Activated naive CD8-positive, alpha-beta T cell treated with anti-CD3 and anti-CD28 coated beads, Interleukin-2, amount 10 ng/mL, durations not matched to agents 7 days and 5 days (primary cell): Measurements from ENCODE around the gene PCDHGC4. TPM values are rescaled to one million over a fixed set of nuclear protein-coding genes. Genes with fewer than 3 reads are reported as not detected.

Experiments used
- ATAC-seq: fragments of 150-1000 bp; cut with Tn5 transposase; one replicate; pipeline ENCODE4 v1.10.0; 2021; ENCODE audit warnings: low read depth, moderate library complexity
- POLR2A ChIA-PET: fragments of 350-600 bp; sonication (Branson Sonifier 250); formaldehyde crosslinking; loops from one replicate; lab custom pipeline; 2021; ENCODE audit warnings: antibody characterized with exemption; lab: Charles Lee
- DNase-seq: peaks from one replicate; pipeline ENCODE4 v3.0.0; 2021
- H3K27ac Mint-ChIP-seq: one replicate; pipeline ENCODE4 v1.8.0; 2022; ENCODE audit warnings: mild to moderate bottlenecking, mixed read lengths
- H3K27me3 Mint-ChIP-seq: one replicate; pipeline ENCODE4 v1.8.0; 2022; ENCODE audit warnings: mild to moderate bottlenecking, moderate library complexity, mixed read lengths
- H3K36me3 Mint-ChIP-seq: one replicate; pipeline ENCODE4 v1.8.0; 2021; ENCODE audit warnings: mild to moderate bottlenecking, mixed read lengths
- H3K4me1 Mint-ChIP-seq: one replicate; pipeline ENCODE4 v1.8.0; 2021; ENCODE audit warnings: mixed read lengths
- H3K4me3 Mint-ChIP-seq: one replicate; pipeline ENCODE4 v1.8.0; 2022; ENCODE audit warnings: mild to moderate bottlenecking, moderate library complexity, mixed read lengths
- H3K9me3 Mint-ChIP-seq: one replicate; pipeline ENCODE4 v1.8.0; 2021; ENCODE audit warnings: mixed read lengths
- total RNA-seq, 2 experiments: library from RNA; stranded (reverse); gene quantifications; one replicate each; pipeline ENCODE4 v1.2.3, GENCODE V29; 2021

The PCDHGC4 gene
- total RNA-seq, 2 experiments from 2014 or later, result not detected

DNA sequence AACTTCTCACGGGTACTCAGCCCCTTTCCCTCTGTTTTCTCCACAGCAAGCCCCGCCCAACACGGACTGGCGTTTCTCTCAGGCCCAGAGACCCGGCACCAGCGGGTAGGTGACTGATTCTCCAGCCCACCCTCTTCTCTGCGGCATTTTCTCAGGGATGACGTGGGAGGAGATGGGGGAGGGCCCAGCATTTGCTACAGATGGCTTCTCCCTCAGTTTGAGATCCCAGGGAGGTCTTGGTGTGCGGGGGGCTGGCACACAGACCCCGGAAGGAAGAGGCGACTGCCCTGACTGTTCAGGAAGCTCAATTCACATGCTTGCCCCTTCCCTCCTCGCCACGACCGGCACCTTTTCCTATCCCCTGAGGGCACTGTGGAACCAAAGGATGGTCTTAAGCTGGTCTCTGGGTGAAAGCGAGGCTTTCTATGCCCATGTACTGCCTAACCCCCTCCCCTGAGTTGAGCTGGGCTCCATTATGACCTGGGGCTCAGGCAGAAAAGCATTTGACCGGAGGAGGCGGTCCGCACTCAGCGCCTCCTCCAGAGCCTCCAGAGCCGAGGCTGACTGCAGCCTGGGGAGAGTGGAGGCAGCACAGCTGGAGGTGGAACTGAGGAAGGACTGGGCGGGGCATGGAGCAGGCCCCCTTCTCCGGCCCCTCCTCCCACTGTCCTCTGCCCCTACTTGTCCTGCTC, 10.1 kb downstream of the PCDHGC4 start:
- H3K27me3 Mint-ChIP-seq, result peaks cover 57% of the 10 kb centered on the region
- no peaks in the 10 kb centered on the region for H3K9me3 Mint-ChIP-seq
- no peaks in the 10 kb centered on the region for H3K36me3 Mint-ChIP-seq
- DNase-seq (no peak), ATAC-seq (no peak)
- peaks cover 4% of the 10 kb centered on the region for H3K4me1 Mint-ChIP-seq
- H3K27ac Mint-ChIP-seq, result no peak overlapping the region
- POLR2A ChIA-PET, result no interaction called here
- H3K4me3 Mint-ChIP-seq, result no peak overlapping the region

DNA sequence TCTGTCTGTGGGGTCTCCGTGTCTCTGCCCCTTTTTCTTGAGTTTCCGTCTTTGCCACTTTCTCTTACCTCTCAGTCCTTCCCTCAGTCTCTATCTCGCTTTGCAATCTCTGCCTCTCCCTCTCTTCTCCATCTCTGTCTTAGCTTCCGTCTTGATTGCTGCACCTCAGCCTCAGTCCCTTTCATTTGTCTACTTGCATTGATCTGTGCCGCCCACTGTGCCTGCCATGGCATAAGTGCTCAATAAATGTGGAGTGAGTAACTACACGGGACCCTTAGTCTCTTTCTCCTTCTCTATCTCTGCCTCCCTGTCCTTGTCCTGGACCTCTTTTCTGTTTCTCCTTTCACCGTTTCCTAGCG, 10.6 kb downstream of the PCDHGC4 start:
- DNase-seq, result no peak
- peaks cover 55% of the 10 kb centered on the region for H3K27me3 Mint-ChIP-seq
- H3K27ac Mint-ChIP-seq, result no peak overlapping the region
- no peak overlapping the region for H3K4me3 Mint-ChIP-seq
- no peaks in the 10 kb centered on the region for H3K36me3 Mint-ChIP-seq
- H3K4me1 Mint-ChIP-seq, result peaks cover 4% of the 10 kb centered on the region
- ATAC-seq, result no peak
- no peaks in the 10 kb centered on the region for H3K9me3 Mint-ChIP-seq
- POLR2A ChIA-PET, result no interaction called here

DNA sequence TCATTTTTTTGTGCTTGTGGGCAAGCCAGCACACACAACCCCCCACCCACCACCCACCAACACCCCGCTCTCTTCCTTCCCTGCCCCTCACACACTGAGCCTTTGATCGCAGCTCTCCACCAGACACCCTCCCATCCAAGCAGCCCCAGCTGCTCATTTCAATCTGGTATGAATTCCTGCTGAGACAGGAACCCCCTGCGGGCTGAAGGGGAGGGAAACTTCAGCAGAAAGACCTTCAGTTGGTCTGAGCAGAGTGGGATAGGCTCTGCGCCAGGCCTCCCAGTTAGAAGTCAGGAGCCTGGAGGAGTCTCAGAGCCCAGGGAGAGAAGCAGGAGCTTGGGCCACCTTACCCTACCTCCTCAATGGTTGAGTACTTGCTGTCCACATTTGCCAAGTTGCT, 11.2 kb downstream of the PCDHGC4 start:
- POLR2A ChIA-PET, result no interaction called here
- no peak overlapping the region for H3K4me3 Mint-ChIP-seq

DNA sequence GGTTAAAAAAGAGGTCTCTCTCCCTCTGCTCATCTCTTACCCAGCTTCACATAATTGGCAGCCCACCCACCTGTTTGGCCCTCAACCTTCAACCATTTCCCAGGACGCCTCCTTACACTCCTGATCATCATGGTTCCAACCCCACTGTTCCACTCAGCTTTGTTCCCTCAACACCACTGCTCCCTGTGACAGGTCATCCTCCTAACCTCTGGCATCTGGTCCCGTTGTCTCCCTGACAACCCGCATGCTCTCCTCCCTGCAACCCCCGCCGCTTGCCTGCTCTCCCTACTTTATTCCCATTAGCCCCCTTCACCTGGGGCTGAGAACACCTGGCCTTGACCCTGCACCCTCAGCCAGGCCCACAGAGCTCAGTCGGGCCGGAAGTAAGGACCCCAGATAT, 16.9 kb downstream of the PCDHGC4 start:
- Mint-ChIP-seq H3K4me3 (no peak overlapping the region), H3K36me3 (no peaks in the 10 kb centered on the region), H3K27me3 (peaks cover 16% of the 10 kb centered on the region), H3K27ac (no peak overlapping the region), H3K9me3 (no peaks in the 10 kb centered on the region), H3K4me1 (no peaks in the 10 kb centered on the region)
- no peak for DNase-seq
- POLR2A ChIA-PET, result no interaction called here
- no peak for ATAC-seq

More for the DNA sequence above, 11.2 kb downstream of the PCDHGC4 start:
- DNase-seq, result no peak
- no peaks in the 10 kb centered on the region for H3K36me3 Mint-ChIP-seq
- no peaks in the 10 kb centered on the region for H3K9me3 Mint-ChIP-seq
- peaks cover 4% of the 10 kb centered on the region for H3K4me1 Mint-ChIP-seq
- H3K27ac Mint-ChIP-seq, result no peak overlapping the region
- ATAC-seq, result no peak
- peaks cover 50% of the 10 kb centered on the region for H3K27me3 Mint-ChIP-seq

DNA sequence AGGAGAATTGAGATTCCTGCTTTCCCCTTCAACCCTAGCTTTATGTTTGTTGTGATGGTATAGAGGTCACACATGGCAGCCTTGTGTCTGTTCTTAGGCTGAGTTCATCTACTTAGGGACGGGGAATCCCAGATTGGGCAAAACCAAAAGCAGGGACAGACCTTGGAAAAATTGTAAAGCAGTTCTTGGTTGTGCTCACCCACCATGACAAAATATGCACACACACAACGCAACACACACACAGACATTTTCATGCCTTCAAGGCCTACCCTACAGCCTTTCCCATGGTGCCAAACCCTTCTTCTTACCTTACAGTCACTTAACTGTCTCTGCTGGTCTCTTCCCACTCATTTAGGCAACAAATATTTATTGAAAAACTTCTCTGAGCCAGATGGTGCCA, 18.9 kb downstream of the PCDHGC4 start:
- ATAC-seq (no peak), DNase-seq (no peak)
- Mint-ChIP-seq H3K27me3 (peaks cover 11% of the 10 kb centered on the region), H3K4me3 (no peak overlapping the region), H3K36me3 (no peaks in the 10 kb centered on the region), H3K9me3 (no peaks in the 10 kb centered on the region), H3K27ac (no peak overlapping the region), H3K4me1 (no peaks in the 10 kb centered on the region)
- POLR2A ChIA-PET, result no interaction called here

DNA sequence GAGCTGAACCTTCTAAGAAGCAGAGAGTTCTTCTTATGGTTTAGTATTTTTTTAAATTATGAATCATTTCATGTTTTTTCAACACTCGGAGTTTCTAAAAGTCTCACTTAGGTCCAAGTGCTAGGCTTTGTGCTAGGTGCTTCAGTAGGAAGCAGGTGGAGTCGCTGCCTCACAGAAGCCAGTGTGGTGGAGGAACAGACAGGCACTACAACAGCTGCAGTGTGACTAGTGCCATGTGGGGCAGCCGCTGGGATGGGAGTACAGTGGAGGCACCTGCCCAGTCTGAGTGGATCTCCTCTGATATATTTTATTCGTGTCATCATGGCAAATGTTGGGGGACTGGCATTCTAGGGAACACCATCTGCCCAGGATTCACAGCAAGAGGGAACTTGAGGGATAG, 19.4 kb downstream of the PCDHGC4 start:
- POLR2A ChIA-PET, result no interaction called here
- Mint-ChIP-seq H3K27me3 (peaks cover 10% of the 10 kb centered on the region), H3K9me3 (no peaks in the 10 kb centered on the region), H3K27ac (no peak overlapping the region), H3K4me3 (no peak overlapping the region), H3K36me3 (no peaks in the 10 kb centered on the region), H3K4me1 (no peaks in the 10 kb centered on the region)
- ATAC-seq, result no peak
- no peak for DNase-seq

DNA sequence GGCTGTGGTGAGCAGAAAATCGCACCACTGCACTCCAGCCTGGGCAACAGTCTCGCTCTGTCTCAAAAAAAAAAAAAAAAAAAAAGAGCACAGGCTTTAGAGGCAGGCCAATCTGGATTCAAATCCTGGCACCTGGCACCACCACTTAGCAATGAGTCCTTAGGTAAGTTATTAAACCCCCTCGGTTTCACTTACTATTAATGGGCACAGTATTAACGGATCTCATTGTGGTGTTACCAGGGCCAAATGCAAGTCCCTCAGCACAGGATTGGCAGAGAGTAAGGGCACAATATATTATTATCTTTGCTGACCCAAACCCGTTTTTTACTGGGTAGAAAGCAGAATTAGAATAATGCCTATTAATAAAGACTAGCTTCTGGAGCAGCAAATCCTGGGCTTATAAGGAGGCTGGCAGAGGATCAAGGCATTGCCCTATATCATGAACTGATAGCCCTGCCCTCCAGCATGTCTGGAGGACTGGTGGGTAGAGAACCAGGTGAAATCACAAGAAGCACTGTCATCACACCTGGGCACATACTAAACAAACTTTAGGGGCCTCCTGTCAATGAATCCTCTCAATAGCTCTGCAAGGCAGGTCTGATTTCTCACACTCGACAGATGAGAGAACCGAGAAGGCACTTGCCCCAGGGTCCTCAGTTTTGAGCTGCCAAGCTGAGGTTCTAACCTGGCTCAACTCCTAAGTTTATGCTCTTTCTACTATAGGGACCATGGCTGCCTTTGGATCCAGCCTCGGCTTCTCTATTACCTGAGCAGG, 21.7 kb downstream of the PCDHGC4 start:
- DNase-seq (no peak), ATAC-seq (no peak)
- H3K9me3 Mint-ChIP-seq, result no peaks in the 10 kb centered on the region
- no peak overlapping the region for H3K4me3 Mint-ChIP-seq
- H3K27ac Mint-ChIP-seq, result no peak overlapping the region
- peaks cover 6% of the 10 kb centered on the region for H3K27me3 Mint-ChIP-seq
- H3K4me1 Mint-ChIP-seq, result no peaks in the 10 kb centered on the region
- H3K36me3 Mint-ChIP-seq, result no peaks in the 10 kb centered on the region
- POLR2A ChIA-PET, result no interaction called here

DNA sequence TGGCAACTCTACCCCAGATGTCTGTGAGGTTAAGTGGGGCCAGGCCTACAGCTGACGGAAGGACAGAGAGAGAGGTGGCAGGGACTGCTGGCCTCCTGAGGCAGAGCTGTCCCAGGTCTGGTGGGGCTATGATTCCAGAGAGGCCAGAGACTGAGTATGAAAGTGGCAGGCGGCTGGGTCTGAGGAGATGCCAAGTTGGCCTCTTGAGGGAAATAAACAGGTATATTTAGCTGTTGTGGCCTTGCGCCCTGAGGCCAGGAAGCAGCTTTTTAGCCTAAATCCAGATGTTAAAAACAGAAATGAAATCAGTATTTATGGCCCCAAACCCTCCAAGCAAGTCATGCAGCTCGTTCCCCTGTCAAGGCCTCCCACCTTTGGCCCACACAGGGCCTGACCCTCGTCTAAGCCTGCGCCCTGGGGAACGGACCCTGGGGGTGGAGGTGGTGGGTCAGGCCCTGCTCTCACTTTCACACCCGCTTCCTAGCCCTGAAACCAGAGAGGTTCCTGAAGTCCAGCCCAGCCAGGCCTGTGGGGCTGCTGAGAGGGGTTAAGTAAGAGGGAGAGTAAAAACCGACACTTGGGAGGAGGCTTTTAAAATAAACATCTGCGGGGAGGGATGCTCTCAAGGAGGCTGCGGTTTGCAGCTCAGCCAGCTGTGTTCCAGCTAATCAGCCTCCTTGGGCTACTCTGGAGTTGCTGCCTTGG, 22.7 kb downstream of the PCDHGC4 start:
- POLR2A ChIA-PET, result no interaction called here
- Mint-ChIP-seq H3K4me3 (no peak overlapping the region), H3K9me3 (no peaks in the 10 kb centered on the region), H3K36me3 (no peaks in the 10 kb centered on the region), H3K27me3 (peaks cover 3% of the 10 kb centered on the region), H3K27ac (no peak overlapping the region), H3K4me1 (no peaks in the 10 kb centered on the region)
- DNase-seq (no peak), ATAC-seq (no peak)

DNA sequence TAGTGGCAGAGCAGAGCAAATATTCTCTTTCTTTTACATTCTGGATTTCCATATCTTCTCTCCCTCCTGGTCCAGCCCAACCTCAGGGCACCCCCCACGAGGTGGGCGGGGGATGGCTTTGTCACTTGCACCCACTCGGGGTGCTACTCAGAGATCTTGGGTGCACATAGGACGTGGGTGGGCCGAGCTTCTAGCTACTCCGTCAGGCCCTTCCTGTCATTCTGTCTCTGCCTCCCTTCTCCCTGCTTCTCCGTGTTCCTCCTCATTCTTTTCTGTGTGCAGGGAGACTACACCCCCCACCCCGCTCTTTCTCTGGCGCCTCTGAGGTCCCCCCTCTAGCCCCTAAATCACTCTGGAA, 23.6 kb downstream of the PCDHGC4 start:
- H3K27me3 Mint-ChIP-seq, result peaks cover 3% of the 10 kb centered on the region
- peaks cover 5% of the 10 kb centered on the region for H3K4me1 Mint-ChIP-seq
- no peak overlapping the region for H3K27ac Mint-ChIP-seq
- H3K36me3 Mint-ChIP-seq, result peaks cover 4% of the 10 kb centered on the region
- no peaks in the 10 kb centered on the region for H3K9me3 Mint-ChIP-seq
- ATAC-seq, result no peak
- POLR2A ChIA-PET, result no interaction called here
- H3K4me3 Mint-ChIP-seq, result no peak overlapping the region
- DNase-seq, result no peak

DNA sequence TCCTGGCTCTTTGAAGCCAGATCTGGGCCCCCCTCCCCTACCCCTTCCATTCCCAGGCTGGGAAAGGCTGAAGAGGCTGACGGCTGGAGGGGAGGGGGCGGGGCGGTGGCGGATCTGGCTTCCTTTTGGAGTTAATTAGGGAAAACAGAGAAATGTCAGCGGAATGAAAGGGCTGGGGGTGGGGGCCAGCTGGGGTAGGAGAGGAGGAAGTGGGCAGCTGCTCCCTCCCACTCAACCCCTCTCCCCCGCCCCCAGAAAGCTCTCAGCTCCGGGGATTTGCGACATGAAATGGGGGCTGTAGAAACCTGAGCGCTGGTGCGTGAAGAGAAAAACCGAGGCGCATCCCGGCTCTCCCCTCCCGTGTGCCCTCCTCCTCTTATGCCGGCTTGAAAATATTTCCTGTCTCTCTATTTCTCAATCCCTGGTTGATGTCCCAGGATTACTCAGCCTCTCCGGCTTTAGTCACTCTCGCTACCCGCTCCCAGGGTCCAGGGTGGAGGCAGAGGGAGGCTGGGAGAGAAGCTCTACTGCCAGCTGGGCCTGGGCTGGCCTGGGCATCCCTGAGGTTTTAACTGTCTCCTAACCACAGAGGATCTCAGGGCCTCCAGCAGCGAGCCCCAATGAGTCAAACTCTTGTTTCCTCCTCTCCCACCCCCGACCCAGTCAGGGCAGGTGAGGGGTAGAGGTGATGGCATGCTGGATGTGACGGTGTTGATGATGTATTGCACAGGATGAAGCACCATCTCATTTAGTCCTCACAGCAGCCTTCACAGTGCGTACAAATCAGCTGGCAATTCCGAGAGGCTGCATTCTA, 24.2 kb downstream of the PCDHGC4 start:
- Mint-ChIP-seq H3K4me3 (no peak overlapping the region), H3K36me3 (peaks cover 6% of the 10 kb centered on the region), H3K27ac (no peak overlapping the region), H3K4me1 (peaks cover 10% of the 10 kb centered on the region), H3K27me3 (peaks cover 3% of the 10 kb centered on the region), H3K9me3 (no peaks in the 10 kb centered on the region)
- DNase-seq (no peak), ATAC-seq (no peak)
- POLR2A ChIA-PET, result interaction anchor here (0.6 kb wide), 1 partner anchor 174 kb away, joined by 4 read pairs; no protein-coding TSS in a partner anchor

DNA sequence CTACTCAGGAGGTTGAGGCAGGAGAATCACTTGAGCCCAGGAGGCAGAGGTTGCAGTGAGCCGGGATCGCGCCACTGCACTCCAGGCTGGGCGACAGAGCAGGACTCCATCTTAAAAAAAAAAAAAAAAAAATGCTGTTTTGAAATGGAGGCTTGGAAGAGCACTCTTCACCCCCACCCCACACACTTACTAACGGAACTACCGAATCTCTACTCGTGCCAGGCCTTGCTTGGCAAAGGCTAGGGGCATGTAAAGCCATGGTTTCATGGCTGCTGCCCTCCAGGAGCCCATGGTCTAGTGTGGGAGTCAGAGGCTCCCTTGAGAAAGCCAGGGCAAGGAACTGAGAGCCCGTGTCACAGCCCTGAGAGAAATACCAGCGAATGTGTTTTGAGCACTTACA, 25.3 kb downstream of the PCDHGC4 start:
- Mint-ChIP-seq H3K27ac (no peak overlapping the region), H3K4me3 (no peak overlapping the region), H3K4me1 (peaks cover 17% of the 10 kb centered on the region), H3K36me3 (peaks cover 6% of the 10 kb centered on the region), H3K9me3 (no peaks in the 10 kb centered on the region), H3K27me3 (no peaks in the 10 kb centered on the region)
- no peak for DNase-seq
- ATAC-seq, result no peak
- POLR2A ChIA-PET, result no interaction called here

DNA sequence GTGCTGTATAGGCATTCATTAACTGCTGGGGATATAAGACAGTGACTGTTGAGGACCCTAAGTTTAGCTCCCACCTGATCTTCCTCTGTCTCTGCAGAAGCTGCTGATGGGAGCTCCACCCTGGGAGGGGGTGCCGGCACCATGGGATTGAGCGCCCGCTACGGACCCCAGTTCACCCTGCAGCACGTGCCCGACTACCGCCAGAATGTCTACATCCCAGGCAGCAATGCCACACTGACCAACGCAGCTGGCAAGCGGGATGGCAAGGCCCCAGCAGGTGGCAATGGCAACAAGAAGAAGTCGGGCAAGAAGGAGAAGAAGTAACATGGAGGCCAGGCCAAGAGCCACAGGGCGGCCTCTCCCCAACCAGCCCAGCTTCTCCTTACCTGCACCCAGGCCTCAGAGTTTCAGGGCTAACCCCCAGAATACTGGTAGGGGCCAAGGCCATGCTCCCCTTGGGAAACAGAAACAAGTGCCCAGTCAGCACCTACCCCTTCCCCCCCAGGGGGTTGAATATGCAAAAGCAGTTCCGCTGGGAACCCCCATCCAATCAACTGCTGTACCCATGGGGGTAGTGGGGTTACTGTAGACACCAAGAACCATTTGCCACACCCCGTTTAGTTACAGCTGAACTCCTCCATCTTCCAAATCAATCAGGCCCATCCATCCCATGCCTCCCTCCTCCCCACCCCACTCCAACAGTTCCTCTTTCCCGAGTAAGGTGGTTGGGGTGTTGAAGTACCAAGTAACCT, 26.2 kb downstream of the PCDHGC4 start:
- H3K4me1 Mint-ChIP-seq, result peaks cover 23% of the 10 kb centered on the region
- H3K4me3 Mint-ChIP-seq, result no peak overlapping the region
- POLR2A ChIA-PET, result no interaction called here
- ATAC-seq (no peak), DNase-seq (no peak)
- H3K27ac Mint-ChIP-seq, result peak overlapping the region; percentile 42
- H3K9me3 Mint-ChIP-seq, result no peaks in the 10 kb centered on the region
- H3K27me3 Mint-ChIP-seq, result no peaks in the 10 kb centered on the region
- peaks cover 7% of the 10 kb centered on the region for H3K36me3 Mint-ChIP-seq
